ENCODE data around the gene RPIA.
"Not testable (repeated sequence)": the region's sequence is repeated elsewhere in the genome, so short reads cannot be mapped to it uniquely, and the experiment has no call there.

Gene RPIA

DNA sequence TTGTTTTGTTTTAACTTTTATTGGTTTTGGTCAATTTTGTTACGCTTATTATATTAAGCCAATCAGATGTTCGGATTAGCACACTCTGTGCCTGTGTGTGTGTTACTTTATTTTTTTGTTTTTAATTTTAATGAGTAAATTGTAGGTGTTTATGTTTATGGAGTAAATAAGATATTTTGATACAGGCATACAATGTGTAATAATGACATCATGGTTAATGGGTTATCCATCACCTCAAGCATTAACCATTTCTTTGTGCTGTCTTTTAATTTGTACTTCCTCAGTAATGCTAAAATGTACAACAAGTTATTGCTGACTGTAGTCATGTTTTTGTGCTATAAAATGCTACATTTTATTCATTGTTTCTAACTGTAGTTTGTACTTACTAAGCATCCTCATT is 97.7 kb downstream of the RPIA start:
- not testable (repeated sequence) for DNase-seq (ENCODE audit: low spot score)

DNA sequence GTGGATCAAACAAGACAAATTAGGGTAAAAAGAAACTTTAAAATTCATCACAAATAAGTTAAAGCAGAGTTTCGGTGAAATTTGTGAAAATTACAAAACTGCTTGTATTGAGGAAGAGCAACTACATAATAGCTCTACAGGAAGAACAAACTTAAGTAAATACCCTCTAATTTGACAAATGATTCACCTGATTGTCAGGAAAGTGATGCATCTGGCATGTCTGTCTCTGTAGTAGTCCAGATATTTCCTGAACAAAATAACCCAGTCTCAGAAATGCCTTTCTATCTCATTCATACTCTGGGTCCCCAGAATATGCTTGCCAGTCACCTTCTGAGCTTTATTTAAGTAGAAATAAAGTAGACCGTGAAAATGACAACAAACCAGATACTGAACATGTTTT is 104.5 kb downstream of the RPIA start:
- DNase-seq (ENCODE audit: low spot score): not testable (repeated sequence)

DNA sequence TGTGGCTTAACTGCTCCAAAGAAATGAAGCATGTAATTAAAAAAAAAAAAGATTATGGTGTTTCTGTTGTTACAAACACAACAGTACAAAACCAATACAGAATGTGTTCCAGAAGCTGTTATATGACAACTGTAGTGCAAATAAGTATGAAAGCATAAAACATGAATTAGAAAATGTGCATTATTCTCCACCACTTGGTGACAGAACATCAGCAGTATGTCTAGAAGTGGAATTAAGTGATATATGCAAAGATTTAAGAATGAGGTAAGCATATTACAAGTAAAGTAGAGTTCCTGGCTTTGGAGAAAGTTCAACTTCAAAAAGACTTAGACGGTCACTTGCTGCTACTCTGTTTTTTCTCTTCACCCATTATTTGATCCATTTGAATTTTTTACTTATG is 105.0 kb downstream of the RPIA start:
- DNase-seq (ENCODE audit: low spot score): not testable (repeated sequence)

DNA sequence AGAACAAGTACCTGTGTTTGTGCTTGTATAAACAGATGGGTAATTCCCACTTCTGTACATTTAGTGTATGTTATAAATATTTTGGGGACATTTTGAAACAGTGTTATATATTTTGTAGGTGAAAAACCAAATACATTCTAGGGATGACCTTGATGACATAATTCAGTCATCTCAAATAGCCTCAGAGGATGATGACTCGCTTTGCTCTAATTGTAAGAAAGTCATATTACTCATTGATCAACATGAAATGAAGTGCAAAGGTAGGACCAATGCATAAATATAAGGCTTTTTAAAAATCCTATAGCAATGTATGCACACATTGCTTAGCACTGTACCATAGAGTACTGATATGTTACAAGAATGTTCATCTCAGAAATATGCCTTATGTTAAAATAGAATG is 105.7 kb downstream of the RPIA start:
- not testable (repeated sequence) for DNase-seq (ENCODE audit: low spot score)

Measured in putamen (tissue), 1 donor.